Measurements from ENCODE around the gene ZNF723.
"Not testable (repeated sequence)": the region's sequence is repeated elsewhere in the genome, so short reads cannot be mapped to it uniquely, and the experiment has no call there.

DNA sequence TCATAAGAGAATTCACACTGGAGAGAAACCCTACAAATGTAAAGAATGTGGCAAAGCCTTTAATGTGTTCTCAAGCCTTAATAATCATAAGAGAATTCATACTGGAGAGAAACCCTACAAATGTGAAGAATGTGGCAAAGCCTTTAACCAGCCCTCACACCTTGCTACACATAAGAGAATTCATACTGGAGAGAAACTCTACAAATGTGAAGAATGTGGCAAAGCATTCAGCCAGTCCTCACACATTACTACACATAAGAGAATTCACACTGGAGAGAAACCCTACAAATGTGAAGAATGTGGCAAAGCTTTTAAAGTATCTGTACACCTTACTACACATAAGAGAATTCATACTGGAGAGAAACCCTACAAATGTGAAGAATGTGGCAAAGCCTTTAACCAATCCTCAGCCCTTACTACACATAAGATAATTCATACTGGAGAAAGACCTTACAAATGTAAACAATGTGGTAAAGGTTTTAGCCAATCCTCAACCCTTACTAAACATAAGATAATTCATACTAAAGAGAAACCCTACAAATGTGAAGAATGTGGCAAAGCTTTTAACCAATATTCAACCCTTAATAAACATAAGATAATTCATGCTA, 25.7 kb downstream of the ZNF723 start:
- TF ChIP-seq POLR2A (IDR thresholded peaks at IDR 0.05): not testable (repeated sequence)
- TF ChIP-seq, protein P1, sequence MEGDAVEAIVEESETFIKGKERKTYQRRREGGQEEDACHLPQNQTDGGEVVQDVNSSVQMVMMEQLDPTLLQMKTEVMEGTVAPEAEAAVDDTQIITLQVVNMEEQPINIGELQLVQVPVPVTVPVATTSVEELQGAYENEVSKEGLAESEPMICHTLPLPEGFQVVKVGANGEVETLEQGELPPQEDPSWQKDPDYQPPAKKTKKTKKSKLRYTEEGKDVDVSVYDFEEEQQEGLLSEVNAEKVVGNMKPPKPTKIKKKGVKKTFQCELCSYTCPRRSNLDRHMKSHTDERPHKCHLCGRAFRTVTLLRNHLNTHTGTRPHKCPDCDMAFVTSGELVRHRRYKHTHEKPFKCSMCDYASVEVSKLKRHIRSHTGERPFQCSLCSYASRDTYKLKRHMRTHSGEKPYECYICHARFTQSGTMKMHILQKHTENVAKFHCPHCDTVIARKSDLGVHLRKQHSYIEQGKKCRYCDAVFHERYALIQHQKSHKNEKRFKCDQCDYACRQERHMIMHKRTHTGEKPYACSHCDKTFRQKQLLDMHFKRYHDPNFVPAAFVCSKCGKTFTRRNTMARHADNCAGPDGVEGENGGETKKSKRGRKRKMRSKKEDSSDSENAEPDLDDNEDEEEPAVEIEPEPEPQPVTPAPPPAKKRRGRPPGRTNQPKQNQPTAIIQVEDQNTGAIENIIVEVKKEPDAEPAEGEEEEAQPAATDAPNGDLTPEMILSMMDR (IDR thresholded peaks at IDR 0.05 in 8 of 11, conservative IDR thresholded peaks at IDR 0.05 in 3 of 11): not testable (repeated sequence)
